Measurements from ENCODE around the gene HK3. TPM values are rescaled to one million over a fixed set of nuclear protein-coding genes. Genes with fewer than 3 reads are reported as not detected.

HK3 gene
- total RNA-seq, 2 donors from 2014 or later = 1.8 to 3.6 TPM

- DNase-seq (no peak), ATAC-seq (no peak)
- Histone ChIP-seq H3K9me3 (no peaks in the 10 kb centered on the region), H3K27me3 (no peaks in the 10 kb centered on the region), H3K4me3 (no peak overlapping the region), H3K27ac (no peak overlapping the region), H3K4me1 (no peaks in the 10 kb centered on the region), H3K36me3 (replicated peaks in 1 of 2; ENCODE audit: insufficient read depth in 1 of 2, low read depth in 2 of 2) (no peaks in the 10 kb centered on the region)
- TF ChIP-seq, protein P1, sequence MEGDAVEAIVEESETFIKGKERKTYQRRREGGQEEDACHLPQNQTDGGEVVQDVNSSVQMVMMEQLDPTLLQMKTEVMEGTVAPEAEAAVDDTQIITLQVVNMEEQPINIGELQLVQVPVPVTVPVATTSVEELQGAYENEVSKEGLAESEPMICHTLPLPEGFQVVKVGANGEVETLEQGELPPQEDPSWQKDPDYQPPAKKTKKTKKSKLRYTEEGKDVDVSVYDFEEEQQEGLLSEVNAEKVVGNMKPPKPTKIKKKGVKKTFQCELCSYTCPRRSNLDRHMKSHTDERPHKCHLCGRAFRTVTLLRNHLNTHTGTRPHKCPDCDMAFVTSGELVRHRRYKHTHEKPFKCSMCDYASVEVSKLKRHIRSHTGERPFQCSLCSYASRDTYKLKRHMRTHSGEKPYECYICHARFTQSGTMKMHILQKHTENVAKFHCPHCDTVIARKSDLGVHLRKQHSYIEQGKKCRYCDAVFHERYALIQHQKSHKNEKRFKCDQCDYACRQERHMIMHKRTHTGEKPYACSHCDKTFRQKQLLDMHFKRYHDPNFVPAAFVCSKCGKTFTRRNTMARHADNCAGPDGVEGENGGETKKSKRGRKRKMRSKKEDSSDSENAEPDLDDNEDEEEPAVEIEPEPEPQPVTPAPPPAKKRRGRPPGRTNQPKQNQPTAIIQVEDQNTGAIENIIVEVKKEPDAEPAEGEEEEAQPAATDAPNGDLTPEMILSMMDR (IDR thresholded peaks at IDR 0.05) = no peak
- TF ChIP-seq POLR2A (IDR thresholded peaks at IDR 0.05) = no peak
- intact Hi-C loops (cut with DNase I) = no loop called here
- WGBS, 2 donors = 79% methylated on average over 20 of the region's 20 CpGs; no CpG with 5 or more reads in 1 of the 2 donors
These were observed 30.4 kb downstream of the HK3 start for GRCh38 chr5:176868731-176869130.

DNA sequence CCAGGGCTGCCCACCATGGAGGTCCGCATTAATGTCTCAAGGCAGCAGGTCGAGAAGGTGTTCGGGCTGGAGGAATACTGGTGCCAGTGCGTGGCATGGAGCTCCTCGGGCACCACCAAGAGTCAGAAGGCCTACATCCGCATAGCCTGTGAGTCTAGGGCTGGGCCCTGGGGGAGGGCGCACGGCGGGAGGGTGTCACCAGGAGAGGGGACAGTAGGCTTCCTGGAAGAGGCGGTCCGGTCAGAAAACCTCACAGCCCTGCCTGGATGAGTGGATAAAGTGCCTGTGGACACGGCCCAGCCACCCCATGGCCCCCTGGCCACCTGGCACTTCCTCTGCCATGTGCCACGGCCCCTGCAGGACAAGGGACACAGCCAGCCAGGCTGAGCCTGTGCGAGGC, 31.0 kb downstream of the HK3 start:
- Histone ChIP-seq H3K36me3 (replicated peaks in 1 of 2; ENCODE audit: insufficient read depth in 1 of 2, low read depth in 2 of 2) (no peaks in the 10 kb centered on the region), H3K9me3 (no peaks in the 10 kb centered on the region), H3K27me3 (no peaks in the 10 kb centered on the region), H3K4me1 (no peaks in the 10 kb centered on the region), H3K27ac (no peak overlapping the region), H3K4me3 (no peak overlapping the region)
- 63 to 75% methylated on average over 5 to 11 of the region's 14 CpGs for WGBS, 2 donors
- TF ChIP-seq POLR2A (IDR thresholded peaks at IDR 0.05) = no peak
- TF ChIP-seq, protein P1 (IDR thresholded peaks at IDR 0.05) = no peak
- intact Hi-C loops (cut with DNase I) = no loop called here
- no peak for DNase-seq
- ATAC-seq = no peak

DNA sequence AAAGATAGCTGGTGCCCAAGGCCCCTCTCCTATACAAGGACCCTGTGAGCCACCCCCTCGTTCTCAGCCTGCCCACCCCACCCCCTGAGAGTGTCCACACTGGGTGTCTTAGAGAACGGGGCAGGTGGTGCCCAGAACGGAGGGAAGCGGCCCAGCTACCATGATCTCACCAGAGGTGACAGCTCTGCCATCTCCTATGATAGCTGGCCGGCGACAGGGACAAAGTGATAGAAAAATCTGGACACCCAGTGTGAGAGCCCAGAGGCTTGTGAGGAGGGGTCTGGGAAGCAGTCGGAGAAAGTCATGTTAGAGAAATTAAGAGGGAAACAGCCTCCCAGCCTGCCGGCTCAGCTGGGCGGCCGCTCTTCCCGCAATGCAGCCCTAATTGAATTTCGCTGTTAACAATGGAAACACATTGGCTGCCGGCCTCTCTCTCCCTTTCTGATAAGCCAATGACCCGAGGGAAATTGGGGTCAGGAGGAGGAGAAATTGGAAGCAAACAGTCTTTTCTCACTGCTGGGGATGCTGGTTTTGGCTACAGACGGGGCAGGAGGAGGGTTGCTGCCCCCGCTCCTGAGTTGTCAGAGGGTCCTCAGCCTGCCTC, 32.3 kb downstream of the HK3 start:
- DNase-seq (no peak), ATAC-seq (no peak)
- 9 to 20% methylated on average over 16 of the region's 16 CpGs for WGBS, 2 donors
- H3K4me1 ChIP-seq = no peaks in the 10 kb centered on the region
- no peak overlapping the region for H3K27ac ChIP-seq
- no peaks in the 10 kb centered on the region for H3K9me3 ChIP-seq
- intact Hi-C loops (cut with DNase I) = no loop called here
- no peak overlapping the region for H3K4me3 ChIP-seq
- H3K36me3 ChIP-seq (replicated peaks in 1 of 2; ENCODE audit: insufficient read depth in 1 of 2, low read depth in 2 of 2) = no peaks in the 10 kb centered on the region
- TF ChIP-seq, protein P1 (IDR thresholded peaks at IDR 0.05) = no peak
- no peak for TF ChIP-seq POLR2A (IDR thresholded peaks at IDR 0.05)
- H3K27me3 ChIP-seq = no peaks in the 10 kb centered on the region

GRCh38 chr5:176865964-176866363, 33.2 kb downstream of the HK3 start:
- Histone ChIP-seq H3K4me1 (no peaks in the 10 kb centered on the region), H3K27me3 (no peaks in the 10 kb centered on the region), H3K27ac (no peak overlapping the region), H3K4me3 (no peak overlapping the region), H3K9me3 (no peaks in the 10 kb centered on the region), H3K36me3 (replicated peaks in 1 of 2; ENCODE audit: insufficient read depth in 1 of 2, low read depth in 2 of 2) (no peaks in the 10 kb centered on the region)
- no peak for TF ChIP-seq POLR2A (IDR thresholded peaks at IDR 0.05)
- TF ChIP-seq, protein P1 (IDR thresholded peaks at IDR 0.05) = no peak
- no peak for ATAC-seq
- no peak for DNase-seq
- intact Hi-C loops (cut with DNase I) = no loop called here
- WGBS, 2 donors = 68 to 75% methylated on average over 2 to 7 of the region's 7 CpGs

DNA sequence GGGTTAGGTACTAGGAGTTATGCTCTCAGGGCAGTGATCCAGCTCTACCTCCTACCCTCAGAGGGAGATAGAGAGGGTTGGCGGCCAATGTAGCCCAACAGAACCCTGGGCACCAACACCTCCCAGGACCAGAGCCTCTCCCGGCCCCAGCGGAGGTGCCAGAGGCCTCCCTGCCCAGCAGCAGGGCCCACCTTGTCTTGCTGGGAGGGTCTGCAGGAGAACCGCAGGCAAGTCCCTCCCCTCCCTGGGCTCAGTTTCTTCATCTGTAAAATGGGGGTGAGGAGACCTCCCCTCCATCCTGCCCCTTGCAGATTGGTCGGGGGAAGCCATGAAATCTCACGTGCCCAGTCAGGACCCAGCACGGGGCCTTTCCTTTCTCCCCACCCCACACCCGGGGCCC, 34.4 kb downstream of the HK3 start:
- Histone ChIP-seq H3K36me3 (replicated peaks in 1 of 2; ENCODE audit: insufficient read depth in 1 of 2, low read depth in 2 of 2) (no peaks in the 10 kb centered on the region), H3K27me3 (no peaks in the 10 kb centered on the region), H3K4me1 (no peaks in the 10 kb centered on the region), H3K27ac (no peak overlapping the region), H3K9me3 (no peaks in the 10 kb centered on the region), H3K4me3 (no peak overlapping the region)
- WGBS, 2 donors = 75 to 80% methylated on average over 1 to 5 of the region's 8 CpGs
- no peak for ATAC-seq
- TF ChIP-seq POLR2A (IDR thresholded peaks at IDR 0.05) = no peak
- TF ChIP-seq, protein P1 (IDR thresholded peaks at IDR 0.05) = no peak
- intact Hi-C loops (cut with DNase I) = no loop called here
- no peak for DNase-seq

Data from body of pancreas (tissue), 4 donors.